Measurements from ENCODE around the gene EPGN.

Gene EPGN

DNA sequence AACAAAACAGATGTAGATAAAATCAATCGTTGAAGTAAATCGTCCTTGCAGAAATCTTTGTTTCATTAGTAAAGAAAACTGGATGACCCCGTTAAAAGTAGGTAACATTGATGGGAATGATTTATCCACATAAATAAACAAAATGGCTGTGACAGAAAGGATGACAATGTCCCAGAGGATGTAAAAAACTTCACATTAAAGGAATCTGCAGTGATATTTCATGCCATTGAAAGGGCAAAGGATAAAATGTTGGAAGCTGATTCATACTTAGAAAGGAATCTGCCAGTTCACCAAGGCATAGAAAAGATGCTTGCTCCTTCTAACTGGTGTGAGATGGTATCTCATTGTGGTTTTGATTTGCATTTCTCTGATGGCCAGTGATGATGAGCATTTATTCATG is 24.2 kb upstream of the EPGN start:
- ChIA-PET POLR2A (ENCODE audit: low non-redundant PET) (no interaction called here), CTCF (no interaction called here)
- H3K27ac ChIP-seq, result no peak overlapping the region
- DNase-seq (ENCODE audit: low spot score), result peak; percentile 10
- TF ChIP-seq, protein P1, sequence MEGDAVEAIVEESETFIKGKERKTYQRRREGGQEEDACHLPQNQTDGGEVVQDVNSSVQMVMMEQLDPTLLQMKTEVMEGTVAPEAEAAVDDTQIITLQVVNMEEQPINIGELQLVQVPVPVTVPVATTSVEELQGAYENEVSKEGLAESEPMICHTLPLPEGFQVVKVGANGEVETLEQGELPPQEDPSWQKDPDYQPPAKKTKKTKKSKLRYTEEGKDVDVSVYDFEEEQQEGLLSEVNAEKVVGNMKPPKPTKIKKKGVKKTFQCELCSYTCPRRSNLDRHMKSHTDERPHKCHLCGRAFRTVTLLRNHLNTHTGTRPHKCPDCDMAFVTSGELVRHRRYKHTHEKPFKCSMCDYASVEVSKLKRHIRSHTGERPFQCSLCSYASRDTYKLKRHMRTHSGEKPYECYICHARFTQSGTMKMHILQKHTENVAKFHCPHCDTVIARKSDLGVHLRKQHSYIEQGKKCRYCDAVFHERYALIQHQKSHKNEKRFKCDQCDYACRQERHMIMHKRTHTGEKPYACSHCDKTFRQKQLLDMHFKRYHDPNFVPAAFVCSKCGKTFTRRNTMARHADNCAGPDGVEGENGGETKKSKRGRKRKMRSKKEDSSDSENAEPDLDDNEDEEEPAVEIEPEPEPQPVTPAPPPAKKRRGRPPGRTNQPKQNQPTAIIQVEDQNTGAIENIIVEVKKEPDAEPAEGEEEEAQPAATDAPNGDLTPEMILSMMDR (conservative IDR thresholded peaks at IDR 0.05; ENCODE audit: low read depth), result no peak

DNA sequence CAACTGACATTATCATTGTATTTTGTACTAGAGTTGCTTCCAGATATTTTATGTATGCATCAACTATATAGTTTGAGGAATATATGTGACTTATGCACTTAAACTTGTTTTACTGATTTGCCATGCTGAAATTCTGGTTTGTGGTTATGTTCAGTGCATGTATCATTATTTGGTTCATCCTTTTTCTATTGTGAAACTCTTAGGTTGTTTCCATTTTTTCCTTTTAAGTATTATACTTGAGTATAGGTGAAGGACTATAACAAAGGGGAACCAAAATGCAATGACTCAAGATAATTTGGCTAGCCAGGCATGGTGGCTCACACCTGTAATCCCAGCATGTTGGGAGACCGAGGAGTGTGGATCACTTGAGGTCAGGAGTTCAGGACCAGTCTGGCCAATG is 21.1 kb upstream of the EPGN start:
- POLR2A ChIA-PET (ENCODE audit: low non-redundant PET), result no interaction called here
- TF ChIP-seq, protein P1 (conservative IDR thresholded peaks at IDR 0.05; ENCODE audit: low read depth), result no peak
- DNase-seq (ENCODE audit: low spot score), result no peak
- CTCF ChIA-PET, result no interaction called here
- H3K27ac ChIP-seq, result no peak overlapping the region

DNA sequence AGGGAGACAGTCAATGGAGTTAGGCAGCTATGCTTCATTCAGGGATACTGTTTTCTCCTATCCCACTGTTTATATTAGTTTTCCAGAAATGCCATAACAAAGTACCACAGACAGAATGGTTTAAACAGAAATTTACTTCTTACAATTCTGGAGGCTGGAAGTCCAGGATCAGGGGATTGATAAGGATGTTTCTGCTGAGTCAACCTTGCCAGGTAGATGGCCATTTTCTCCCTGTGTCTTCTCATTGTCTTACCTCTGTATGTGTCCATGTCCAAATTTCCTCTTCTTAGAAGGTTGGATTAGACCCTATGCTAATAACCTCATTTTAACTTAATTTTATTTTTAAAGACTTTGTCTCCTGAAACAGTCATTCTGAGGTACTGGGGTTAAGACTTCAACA is 20.5 kb upstream of the EPGN start:
- CTCF ChIA-PET, result interaction anchor here (0.6 kb wide), 1 partner anchor 630 kb away, joined by 3 read pairs; no protein-coding TSS in a partner anchor
- TF ChIP-seq, protein P1 (conservative IDR thresholded peaks at IDR 0.05; ENCODE audit: low read depth), result no peak
- no peak overlapping the region for H3K27ac ChIP-seq
- no peak for DNase-seq (ENCODE audit: low spot score)
- POLR2A ChIA-PET (ENCODE audit: low non-redundant PET), result no interaction called here

DNA sequence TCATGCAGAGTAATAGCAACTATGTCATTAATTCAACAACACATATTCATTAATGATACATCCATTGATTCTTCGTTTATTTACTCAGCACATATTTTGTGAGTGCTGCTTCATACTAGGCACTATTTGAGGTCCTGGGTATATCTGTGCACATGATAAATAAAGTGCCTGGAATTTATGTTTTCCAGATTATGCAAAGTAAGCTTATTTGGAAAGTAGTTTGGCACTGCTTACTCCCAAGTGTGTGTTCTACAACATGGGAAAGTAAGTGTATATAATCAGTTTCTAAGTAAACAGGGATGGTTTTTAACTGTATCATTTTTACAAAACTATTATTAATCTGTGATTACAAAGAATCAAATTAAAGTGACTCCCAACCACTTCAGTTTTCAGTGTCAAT is 16.8 kb upstream of the EPGN start:
- POLR2A ChIA-PET (ENCODE audit: low non-redundant PET), result no interaction called here
- TF ChIP-seq, protein P1 (conservative IDR thresholded peaks at IDR 0.05; ENCODE audit: low read depth), result no peak
- DNase-seq (ENCODE audit: low spot score), result no peak
- CTCF ChIA-PET, result interaction anchor here (0.7 kb wide), 1 partner anchor 691 kb away, joined by 3 read pairs; no protein-coding TSS in a partner anchor
- H3K27ac ChIP-seq, result no peak overlapping the region

DNA sequence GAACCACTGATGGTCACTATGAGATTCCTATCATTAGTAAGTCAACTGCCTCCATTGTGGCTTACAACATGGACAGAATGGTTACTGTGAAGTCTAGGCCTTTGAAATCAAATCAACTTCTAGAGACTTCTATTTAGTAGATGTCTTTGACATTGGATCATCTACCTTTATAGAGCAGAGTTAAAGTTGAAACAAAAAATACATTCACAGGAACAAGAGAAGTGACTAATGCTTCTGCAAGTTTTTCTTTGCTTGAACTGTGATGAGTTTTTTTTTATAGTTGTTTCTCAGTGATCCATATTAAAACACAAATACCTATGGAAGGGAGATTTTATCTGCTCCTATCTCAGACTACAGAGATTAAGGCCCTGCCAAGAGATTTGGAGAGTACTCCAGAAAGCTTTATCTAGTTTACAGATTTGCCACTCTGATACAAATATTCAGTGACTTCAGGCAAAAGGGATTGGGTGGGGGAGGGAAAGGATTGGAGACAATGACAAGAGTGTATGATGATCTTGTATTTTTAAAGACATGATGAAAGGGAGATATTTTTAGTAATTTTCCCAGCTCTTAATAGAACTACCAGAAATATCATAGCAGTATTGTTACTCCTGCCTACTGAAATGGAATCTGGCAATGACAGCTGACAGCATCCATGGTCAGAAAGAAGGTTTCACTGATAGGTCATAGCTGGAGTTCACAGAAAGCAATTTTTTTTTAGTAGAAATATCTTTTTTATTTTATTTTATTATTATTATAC is 16.0 kb upstream of the EPGN start:
- H3K27ac ChIP-seq, result no peak overlapping the region
- DNase-seq (ENCODE audit: low spot score), result no peak
- TF ChIP-seq, protein P1 (conservative IDR thresholded peaks at IDR 0.05; ENCODE audit: low read depth), result no peak
- ChIA-PET POLR2A (ENCODE audit: low non-redundant PET) (no interaction called here), CTCF (interaction anchor here (0.6 kb wide), 1 partner anchor 104 kb away, joined by 3 read pairs; no protein-coding TSS in a partner anchor)

DNA sequence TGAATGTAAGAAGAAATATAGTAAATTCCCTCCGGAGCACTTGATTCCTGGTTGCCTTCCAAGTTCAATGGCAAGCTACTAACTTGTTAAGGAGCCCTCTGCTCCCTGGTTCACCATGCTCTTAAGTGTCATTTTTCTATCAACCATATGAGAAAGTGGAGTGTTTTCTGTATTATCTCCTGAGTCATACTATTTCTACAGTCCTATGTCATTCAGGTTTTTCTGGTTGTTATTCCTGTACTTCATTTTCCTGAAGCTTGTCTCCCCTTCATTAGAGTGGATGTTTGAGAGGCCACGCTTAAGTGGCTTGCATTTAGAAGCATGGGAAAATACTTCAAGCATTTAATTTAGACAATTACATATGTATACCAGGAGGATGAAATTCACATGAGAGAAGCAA is 14.7 kb upstream of the EPGN start:
- CTCF ChIA-PET, result interaction anchor here (0.6 to 0.7 kb wide), 2 partner anchors 13 to 51 kb away, joined by 3 read pairs; no protein-coding TSS in a partner anchor
- DNase-seq (ENCODE audit: low spot score), result no peak
- no peak overlapping the region for H3K27ac ChIP-seq

More for the DNA sequence above, 14.7 kb upstream of the EPGN start:
- POLR2A ChIA-PET (ENCODE audit: low non-redundant PET), result no interaction called here
- TF ChIP-seq, protein P1 (conservative IDR thresholded peaks at IDR 0.05; ENCODE audit: low read depth), result no peak
